GM12873 (cell line): Measurements from ENCODE around the gene STX4.

Source experiments
- CTCF ChIP-seq: IDR thresholded peaks from 2 replicates; pipeline ENCODE4 v1.5.1; 2012; ENCODE audit warnings: low read depth, mild to moderate bottlenecking, moderate library complexity, low read length, control low read depth; ENCODE audit not compliant: insufficient read depth; ENCODE audit errors: missing control alignments

STX4 gene

GRCh38 chr16:31055613-31056012, 22.3 kb downstream of the STX4 start:
- no peak for TF ChIP-seq CTCF

- no peak for TF ChIP-seq CTCF
Measured at GRCh38 chr16:31061126-31061812, 27.9 kb downstream of the STX4 start.

GRCh38 chr16:31061813-31062440, 28.6 kb downstream of the STX4 start:
- TF ChIP-seq CTCF = no peak

GRCh38 chr16:31063495-31063842, 30.1 kb downstream of the STX4 start:
- no peak for TF ChIP-seq CTCF

- TF ChIP-seq CTCF = no peak
Measured at GRCh38 chr16:31063843-31064611, 30.7 kb downstream of the STX4 start.

- TF ChIP-seq CTCF = no peak
Measured at GRCh38 chr16:31064882-31065461, 31.6 kb downstream of the STX4 start.

- no peak for TF ChIP-seq CTCF
Measured at GRCh38 chr16:31067342-31067741, 34.0 kb downstream of the STX4 start.
